Glomerular visceral epithelial cell (primary cell): Measurements from ENCODE around the gene HSPA9.

Experiments
- DNase-seq: peaks from one replicate; pipeline ENCODE4 v3.0.0-alpha.2; 2016; ENCODE audit errors: extremely low spot score

Gene HSPA9

GRCh38 chr5:138575194-138576015, at the start of gene HSPA9:
HSPA9 (minus strand) TSS chr5:138575401; CDS start chr5:138575318, 83 bp downstream.
- peak; percentile 100 for DNase-seq

- DNase-seq: no peak
Measured at GRCh38 chr5:138623053-138623452, 47.9 kb upstream of the HSPA9 start.

GRCh38 chr5:138622051-138622450, 46.9 kb upstream of the HSPA9 start:
- DNase-seq: no peak

GRCh38 chr5:138620663-138621224, 45.5 kb upstream of the HSPA9 start:
- DNase-seq: no peak

DNA sequence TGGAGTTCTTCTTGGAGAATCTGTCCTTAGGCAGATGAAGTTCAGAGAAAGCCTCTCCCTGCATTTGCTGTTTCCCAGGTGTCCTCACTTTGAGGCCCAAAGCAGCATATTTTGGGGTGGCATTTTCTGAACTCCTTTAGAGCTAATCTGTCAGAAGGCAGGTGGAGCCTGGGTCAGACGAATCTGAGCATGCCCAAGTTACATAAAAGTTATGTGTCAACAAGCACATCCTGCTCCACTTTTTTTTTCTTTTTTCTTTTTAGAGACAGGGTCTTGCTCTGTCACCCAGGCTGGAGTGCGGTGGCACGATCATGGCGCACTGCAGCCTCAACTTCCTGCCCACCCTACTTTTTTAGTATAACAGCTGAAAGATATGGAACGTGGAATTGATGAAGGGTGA, 41.3 kb upstream of the HSPA9 start:
- DNase-seq: no peak

DNA sequence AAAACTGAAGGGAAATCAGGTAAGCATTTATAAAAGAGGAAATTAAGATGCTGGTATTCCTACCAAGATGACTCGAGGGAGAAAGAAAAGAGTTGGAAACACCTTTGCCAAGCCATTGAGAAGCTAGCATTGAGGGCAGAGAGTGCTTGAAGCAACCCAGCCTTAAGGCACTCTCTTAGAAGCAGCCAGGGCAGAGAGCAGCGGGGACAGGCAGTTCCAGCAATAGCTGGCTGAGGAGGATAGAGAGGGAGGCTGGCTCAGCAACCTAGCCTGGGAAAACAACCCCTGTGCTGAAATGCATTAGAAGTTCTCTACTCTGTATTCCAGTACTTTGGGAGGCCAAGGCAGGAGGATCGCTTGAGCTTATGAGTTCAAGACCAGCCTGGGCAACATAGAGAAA, 40.3 kb upstream of the HSPA9 start:
- DNase-seq: no peak

- no peak for DNase-seq
Measured at GRCh38 chr5:138611678-138612218, 36.5 kb upstream of the HSPA9 start.

DNA sequence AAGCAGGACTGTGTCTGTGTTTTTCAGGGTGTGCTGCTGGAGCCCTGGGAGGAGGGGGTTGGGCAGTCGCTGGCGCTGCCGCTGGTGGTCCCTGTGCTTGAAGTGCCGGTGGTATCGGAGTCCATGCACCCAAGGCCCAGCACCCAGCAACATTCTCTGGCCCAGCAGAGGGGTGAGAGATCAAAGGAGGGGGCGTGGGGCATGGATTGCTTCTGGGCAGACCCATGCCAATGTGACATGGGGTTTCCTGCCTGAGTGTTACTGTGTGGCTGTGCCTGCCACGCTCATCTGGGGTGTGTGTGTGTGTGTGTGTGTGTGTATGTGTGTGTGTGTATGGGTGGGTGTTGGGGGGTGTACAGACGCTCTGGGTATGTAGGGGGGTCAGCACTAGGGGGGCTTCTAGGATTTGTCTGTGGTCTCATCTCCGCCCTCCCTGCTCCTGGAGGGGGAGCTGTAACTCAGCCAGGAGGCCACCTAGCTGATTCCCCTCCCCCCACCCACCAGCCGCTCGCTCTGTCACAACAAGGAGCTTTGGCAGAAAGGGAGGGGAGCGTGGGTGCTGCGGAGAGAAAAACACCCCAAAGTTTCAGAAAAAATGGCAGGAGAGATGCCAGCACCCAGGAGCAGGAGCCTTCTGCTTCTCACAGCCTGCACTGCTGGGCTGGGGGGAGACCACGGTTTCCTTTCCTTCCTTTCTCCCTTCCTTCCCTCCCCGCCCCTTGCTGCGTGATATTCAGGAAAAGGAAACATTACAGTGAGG, 35.9 kb upstream of the HSPA9 start:
- no peak for DNase-seq

GRCh38 chr5:138610415-138610917, 35.3 kb upstream of the HSPA9 start:
- DNase-seq: no peak

- DNase-seq: no peak
Measured at GRCh38 chr5:138606378-138607064, 31.3 kb upstream of the HSPA9 start.

- no peak for DNase-seq
Measured at GRCh38 chr5:138605254-138605972, 30.2 kb upstream of the HSPA9 start.

DNA sequence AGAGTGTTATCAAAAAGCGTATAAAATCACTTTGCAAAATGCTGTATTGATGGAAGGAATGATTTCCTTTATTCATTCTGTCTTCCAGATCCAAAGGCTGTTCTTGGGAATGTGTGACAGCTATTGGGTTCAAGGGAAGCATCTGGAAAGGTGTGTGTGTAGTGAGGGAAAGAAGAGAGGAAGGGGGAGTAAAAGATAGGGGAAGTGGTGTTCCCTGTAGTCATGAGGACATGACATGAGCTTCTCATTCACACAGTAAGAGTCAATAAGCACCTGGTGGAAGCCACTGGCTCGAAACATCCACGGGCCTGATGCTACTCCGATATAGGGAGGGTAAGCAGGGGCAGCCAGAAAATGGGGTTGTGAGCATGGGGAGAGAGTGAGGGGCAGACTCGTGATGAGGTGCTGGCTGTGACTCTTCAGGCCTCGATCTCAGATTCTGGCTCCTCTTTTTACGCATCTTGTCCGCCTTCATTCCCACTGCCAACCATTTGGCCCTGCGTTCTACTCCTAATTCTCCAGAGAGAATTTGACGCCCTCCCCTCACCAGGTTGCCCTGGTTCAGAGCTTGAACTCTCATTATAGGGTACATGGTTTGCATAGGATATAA, 29.1 kb upstream of the HSPA9 start:
- no peak for DNase-seq

- peak; percentile 64 for DNase-seq
Measured at GRCh38 chr5:138603249-138603920, 28.2 kb upstream of the HSPA9 start.

DNA sequence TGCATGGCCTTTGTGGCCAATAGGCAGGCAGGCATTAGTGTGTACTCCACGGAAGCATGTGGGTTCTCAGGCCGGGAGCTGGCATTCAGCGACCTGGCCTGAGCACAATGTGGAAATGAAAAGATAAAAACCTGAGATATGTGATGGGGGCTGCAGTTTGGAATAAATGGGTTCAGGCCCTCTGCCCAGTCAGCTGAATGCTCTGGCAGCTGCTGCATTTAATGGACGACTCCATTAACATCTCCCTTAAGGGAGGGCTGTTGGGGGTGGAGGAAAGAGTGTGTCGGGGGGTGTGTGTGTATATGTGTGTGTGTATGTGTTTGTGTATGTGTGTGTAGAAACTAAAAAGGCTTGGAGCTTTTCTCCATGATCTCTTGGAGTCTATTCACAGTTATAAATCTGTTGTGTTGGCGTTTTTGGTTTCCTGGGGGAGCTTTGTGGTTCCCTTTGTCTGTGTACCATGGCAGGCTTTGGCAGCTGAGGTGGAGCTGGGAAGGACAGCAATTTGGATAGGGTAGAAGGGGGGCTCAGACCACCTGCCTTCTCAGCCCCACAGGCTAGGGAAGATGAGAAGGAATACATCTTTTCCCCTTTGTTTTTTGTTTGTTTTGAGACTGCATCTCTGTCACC, 27.3 kb upstream of the HSPA9 start:
- no peak for DNase-seq

- DNase-seq: peak; percentile 47
Measured at GRCh38 chr5:138601444-138601843, 26.2 kb upstream of the HSPA9 start.

GRCh38 chr5:138600446-138600845, 25.2 kb upstream of the HSPA9 start:
- no peak for DNase-seq

GRCh38 chr5:138597661-138598400, 22.6 kb upstream of the HSPA9 start:
- no peak for DNase-seq

GRCh38 chr5:138596105-138596881, 21.1 kb upstream of the HSPA9 start:
- DNase-seq: no peak
